ENCODE results near the gene DDX28. TPM values are rescaled to one million over a fixed set of nuclear protein-coding genes. Genes with fewer than 3 reads are reported as not detected.

DDX28 gene
- 10 to 100 TPM in 2 of 3 donors, 1 to 10 TPM in 1; 9.3 to 11.3 (median 10.1) TPM for polyA plus RNA-seq (ENCODE audit: insufficient read length in 3 of 3)
- long read RNA-seq, donor 1, transcript DDX28-201 (1 exons, 2,169 nt), result major isoform, 12 of 17 reads
- long read RNA-seq, donor 1, partial matches to known transcripts, result 5 of 17 reads
- long read RNA-seq, donor 1, other reads (novel, unspliced or antisense), result 0 of 17 reads
- long read RNA-seq, donor 2, transcript DDX28-201 (1 exons, 2,169 nt), result major isoform, 6 of 6 reads
- long read RNA-seq, donor 2, partial matches to known transcripts, result 0 of 6 reads
- long read RNA-seq, donor 2, other reads (novel, unspliced or antisense), result 0 of 6 reads
- long read RNA-seq, donor 3, transcript DDX28-201 (1 exons, 2,169 nt), result major isoform, 13 of 13 reads
- long read RNA-seq, donor 3, partial matches to known transcripts, result 0 of 13 reads
- long read RNA-seq, donor 3, other reads (novel, unspliced or antisense), result 0 of 13 reads
- long read RNA-seq, donor 4, transcript DDX28-201 (1 exons, 2,169 nt), result major isoform, 7 of 12 reads
- long read RNA-seq, donor 4, partial matches to known transcripts, result 5 of 12 reads
- long read RNA-seq, donor 4, other reads (novel, unspliced or antisense), result 0 of 12 reads
- long read RNA-seq, donor 5, result 0 reads
- long read RNA-seq, donor 6, transcript DDX28-201 (1 exons, 2,169 nt), result major isoform, 7 of 7 reads
- long read RNA-seq, donor 6, partial matches to known transcripts, result 0 of 7 reads
- long read RNA-seq, donor 6, other reads (novel, unspliced or antisense), result 0 of 7 reads
- long read RNA-seq, donor 7, transcript DDX28-201 (1 exons, 2,169 nt), result major isoform, 10 of 10 reads
- long read RNA-seq, donor 7, partial matches to known transcripts, result 0 of 10 reads
- long read RNA-seq, donor 7, other reads (novel, unspliced or antisense), result 0 of 10 reads
- long read RNA-seq, donor 8, result 0 reads
- long read RNA-seq, donor 9, transcript DDX28-201 (1 exons, 2,169 nt), result major isoform, 7 of 7 reads
- long read RNA-seq, donor 9, partial matches to known transcripts, result 0 of 7 reads
- long read RNA-seq, donor 9, other reads (novel, unspliced or antisense), result 0 of 7 reads
- long read RNA-seq, donor 10, transcript DDX28-201 (1 exons, 2,169 nt), result major isoform, 9 of 9 reads
- long read RNA-seq, donor 10, partial matches to known transcripts, result 0 of 9 reads
- long read RNA-seq, donor 10, other reads (novel, unspliced or antisense), result 0 of 9 reads
- long read RNA-seq, donor 11, transcript DDX28-201 (1 exons, 2,169 nt), result major isoform, 10 of 10 reads
- long read RNA-seq, donor 11, partial matches to known transcripts, result 0 of 10 reads
- long read RNA-seq, donor 11, other reads (novel, unspliced or antisense), result 0 of 10 reads
- long read RNA-seq, donor 12, partial matches to known transcripts, result 0 of 4 reads
- long read RNA-seq, donor 12, other reads (novel, unspliced or antisense), result 0 of 4 reads
- long read RNA-seq, donor 13, result 0 reads
- long read RNA-seq, donor 14, transcript DDX28-201 (1 exons, 2,169 nt), result major isoform, 10 of 10 reads
- long read RNA-seq, donor 14, partial matches to known transcripts, result 0 of 10 reads
- long read RNA-seq, donor 14, other reads (novel, unspliced or antisense), result 0 of 10 reads
- long read RNA-seq, donor 15, transcript DDX28-201 (1 exons, 2,169 nt), result major isoform, 8 of 8 reads
- long read RNA-seq, donor 15, partial matches to known transcripts, result 0 of 8 reads
- long read RNA-seq, donor 15, other reads (novel, unspliced or antisense), result 0 of 8 reads
- long read RNA-seq, donor 16, transcript DDX28-201 (1 exons, 2,169 nt), result major isoform, 19 of 19 reads
- long read RNA-seq, donor 16, partial matches to known transcripts, result 0 of 19 reads
- long read RNA-seq, donor 16, other reads (novel, unspliced or antisense), result 0 of 19 reads

GRCh38 chr16:68022728-68023537, at the start of gene DDX28, which contains the start of gene DUS2:
TSS of gene DDX28 (minus strand) at chr16:68023232. CDS start at chr16:68023202, 30 bp downstream.
TSS of gene DUS2 (plus strand) at chr16:68023284. CDS start at chr16:68038024, 14,740 bp downstream.
- peak; percentile 81 to 93 (median 89) for DNase-seq (ENCODE audit: extremely low read depth in 1 of 11, low read depth in 9 of 11, low spot score in 4 of 11)

GRCh38 chr16:68072038-68072695, 49.1 kb upstream of the DDX28 start:
- no peak for DNase-seq (ENCODE audit: extremely low read depth in 1 of 11, low read depth in 9 of 11, low spot score in 4 of 11)

- no peak for DNase-seq (ENCODE audit: extremely low read depth in 1 of 11, low read depth in 9 of 11, low spot score in 4 of 11)
Observed at GRCh38 chr16:68071518-68071901, 48.5 kb upstream of the DDX28 start.

GRCh38 chr16:68070806-68071517, 47.9 kb upstream of the DDX28 start:
- DNase-seq (ENCODE audit: extremely low read depth in 1 of 11, low read depth in 9 of 11, low spot score in 4 of 11), result no peak

- no peak for DNase-seq (ENCODE audit: extremely low read depth in 1 of 11, low read depth in 9 of 11, low spot score in 4 of 11)
Observed at GRCh38 chr16:68070249-68070730, 47.3 kb upstream of the DDX28 start.

GRCh38 chr16:68069511-68070248, 46.6 kb upstream of the DDX28 start:
- DNase-seq (ENCODE audit: extremely low read depth in 1 of 11, low read depth in 9 of 11, low spot score in 4 of 11), result peak in 2 of 11 donors; percentile 22 to 28

- DNase-seq (ENCODE audit: extremely low read depth in 1 of 11, low read depth in 9 of 11, low spot score in 4 of 11), result no peak
Observed at GRCh38 chr16:68068926-68069325, 45.9 kb upstream of the DDX28 start.

- DNase-seq (ENCODE audit: extremely low read depth in 1 of 11, low read depth in 9 of 11, low spot score in 4 of 11), result no peak
Observed at GRCh38 chr16:68066763-68067162, 43.7 kb upstream of the DDX28 start.

- DNase-seq (ENCODE audit: extremely low read depth in 1 of 11, low read depth in 9 of 11, low spot score in 4 of 11), result no peak
Observed at GRCh38 chr16:68065716-68066305, 42.8 kb upstream of the DDX28 start.

GRCh38 chr16:68064791-68065365, 41.8 kb upstream of the DDX28 start:
- DNase-seq (ENCODE audit: extremely low read depth in 1 of 11, low read depth in 9 of 11, low spot score in 4 of 11), result peak in 2 of 11 donors; percentile 21 to 38

GRCh38 chr16:68062910-68063393, 39.9 kb upstream of the DDX28 start:
- DNase-seq (ENCODE audit: extremely low read depth in 1 of 11, low read depth in 9 of 11, low spot score in 4 of 11), result no peak

GRCh38 chr16:68061396-68061795, 38.4 kb upstream of the DDX28 start:
- no peak for DNase-seq (ENCODE audit: extremely low read depth in 1 of 11, low read depth in 9 of 11, low spot score in 4 of 11)

GRCh38 chr16:68059804-68060203, 36.8 kb upstream of the DDX28 start:
- DNase-seq (ENCODE audit: extremely low read depth in 1 of 11, low read depth in 9 of 11, low spot score in 4 of 11), result no peak

- no peak for DNase-seq (ENCODE audit: extremely low read depth in 1 of 11, low read depth in 9 of 11, low spot score in 4 of 11)
Observed at GRCh38 chr16:68055395-68055794, 32.4 kb upstream of the DDX28 start.
